ENCODE data around the gene DLGAP1.

DNA sequence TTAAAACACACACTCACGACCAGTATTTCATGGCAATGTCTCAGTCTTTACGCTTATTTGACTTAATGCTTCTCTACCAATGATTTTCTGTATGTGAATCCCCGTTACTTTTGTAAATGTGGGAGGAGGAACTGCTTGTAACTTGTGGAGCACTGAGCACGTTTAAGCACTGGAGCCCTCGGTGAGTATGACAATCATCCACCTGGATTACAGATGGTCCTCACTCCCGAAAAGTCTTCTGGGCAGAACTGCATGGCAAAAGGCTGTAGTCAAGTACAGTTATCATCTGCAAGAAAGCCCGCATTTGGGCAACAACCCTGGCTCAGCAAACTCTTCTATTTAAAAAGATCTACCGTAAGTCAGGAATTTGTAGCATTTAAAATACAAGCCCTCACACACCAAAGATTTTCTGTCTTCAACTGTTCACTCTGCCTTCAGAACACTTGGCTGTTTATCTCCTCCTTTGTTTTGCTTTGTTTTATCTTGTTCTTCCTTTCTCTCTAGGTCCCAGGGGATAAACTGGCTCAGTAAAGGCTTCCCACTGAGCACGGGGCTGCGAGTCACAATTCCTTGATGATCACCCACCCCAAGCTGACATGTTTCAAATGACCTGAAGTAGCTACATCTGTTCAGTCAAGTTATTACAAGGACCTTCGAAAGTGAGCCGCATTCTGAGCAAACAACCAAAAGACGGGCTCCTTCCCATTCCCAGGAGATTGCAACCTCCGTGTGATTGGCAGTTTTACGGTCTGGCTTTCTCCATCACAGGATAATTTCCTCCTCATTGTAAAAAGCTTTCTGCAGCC lies 102.2 kb downstream of the DLGAP1 start:
- TF ChIP-seq EZH2phosphoT487 (IDR thresholded peaks at IDR 0.05; ENCODE audit: insufficient read depth, low read depth) (no peak), EZH2 (IDR thresholded peaks at IDR 0.05; ENCODE audit: insufficient read depth, poor library complexity, severe bottlenecking) (no peak)
